ENCODE measurements around the gene NYAP1.
"Not testable (repeated sequence)": the region's sequence is repeated elsewhere in the genome, so short reads cannot be mapped to it uniquely, and the experiment has no call there.

Gene NYAP1

GRCh38 chr7:100538348-100538653 is 54.6 kb downstream of the NYAP1 start:
- Mint-ChIP-seq H3K36me3 (ENCODE audit: low read depth) (no peaks in the 10 kb centered on the region), H3K4me1 (peaks cover 21% of the 10 kb centered on the region), H3K27me3 (ENCODE audit: low read depth) (peaks cover 4% of the 10 kb centered on the region), H3K4me3 (peak overlapping the region; percentile 87 to 95 (median 90)), H3K9me3 (no peaks in the 10 kb centered on the region), H3K27ac (peak overlapping the region in 2 of 3 experiments; percentile 5 to 12)
- TF ChIP-seq CTCF (IDR thresholded peaks at IDR 0.05; ENCODE audit: unreplicated experiment in 3 of 3), result no peak

GRCh38 chr7:100538654-100539435 is 55.1 kb downstream of the NYAP1 start, which contains the start of gene AGFG2:
Gene AGFG2, plus strand, starts transcription at chr7:100539203. Its CDS starts 144 bp downstream, at chr7:100539347.
- Mint-ChIP-seq H3K4me3 (peak within 1 kb of the TSS; percentile 87 to 95 (median 90)), H3K27ac (peak within 1 kb of the TSS in 2 of 3 experiments; percentile 12 to 35), H3K27me3 (ENCODE audit: low read depth) (peaks cover 4% of the 10 kb centered on the region), H3K4me1 (peaks cover 21% of the 10 kb centered on the region), H3K9me3 (no peaks in the 10 kb centered on the region), H3K36me3 (ENCODE audit: low read depth) (no peaks in the 10 kb centered on the region)
- TF ChIP-seq CTCF (IDR thresholded peaks at IDR 0.05; ENCODE audit: unreplicated experiment in 3 of 3), result no peak

GRCh38 chr7:100539436-100540006 is 55.8 kb downstream of the NYAP1 start:
- peak overlapping the region in 1 of 3 experiments; percentile 35 for H3K27ac Mint-ChIP-seq
- H3K9me3 Mint-ChIP-seq, result no peaks in the 10 kb centered on the region
- TF ChIP-seq CTCF (IDR thresholded peaks at IDR 0.05; ENCODE audit: unreplicated experiment in 3 of 3), result no peak
- peak overlapping the region; percentile 87 to 95 (median 90) for H3K4me3 Mint-ChIP-seq
- H3K27me3 Mint-ChIP-seq (ENCODE audit: low read depth), result peaks cover 4% of the 10 kb centered on the region
- H3K36me3 Mint-ChIP-seq (ENCODE audit: low read depth), result no peaks in the 10 kb centered on the region
- H3K4me1 Mint-ChIP-seq, result peaks cover 24% of the 10 kb centered on the region

GRCh38 chr7:100540073-100540723 is 56.5 kb downstream of the NYAP1 start:
- peak overlapping the region; percentile 87 to 95 (median 87) for H3K4me3 Mint-ChIP-seq
- no peaks in the 10 kb centered on the region for H3K9me3 Mint-ChIP-seq
- no peaks in the 10 kb centered on the region for H3K36me3 Mint-ChIP-seq (ENCODE audit: low read depth)
- H3K27me3 Mint-ChIP-seq (ENCODE audit: low read depth), result peaks cover 4% of the 10 kb centered on the region
- no peak overlapping the region for H3K27ac Mint-ChIP-seq
- peaks cover 31% of the 10 kb centered on the region for H3K4me1 Mint-ChIP-seq
- no peak for TF ChIP-seq CTCF (IDR thresholded peaks at IDR 0.05; ENCODE audit: unreplicated experiment in 3 of 3)

- H3K27ac Mint-ChIP-seq; H3K9me3 Mint-ChIP-seq; H3K27me3 Mint-ChIP-seq (ENCODE audit: low read depth); H3K36me3 Mint-ChIP-seq (ENCODE audit: low read depth): not testable (repeated sequence)
- Mint-ChIP-seq H3K4me3 (peak overlapping the region; percentile 10 to 68 (median 48)), H3K4me1 (peaks cover 42% of the 10 kb centered on the region)
Measured at GRCh38 chr7:100541309-100541708, 57.6 kb downstream of the NYAP1 start.

- H3K9me3 Mint-ChIP-seq, result no peaks in the 10 kb centered on the region
Measured at GRCh38 chr7:100543586-100543985, 59.9 kb downstream of the NYAP1 start.

More at GRCh38 chr7:100543586-100543985, 59.9 kb downstream of the NYAP1 start:
- Mint-ChIP-seq H3K4me1 (peaks cover 56% of the 10 kb centered on the region), H3K36me3 (ENCODE audit: low read depth) (no peaks in the 10 kb centered on the region), H3K27me3 (ENCODE audit: low read depth) (peaks cover 4% of the 10 kb centered on the region), H3K27ac (peak overlapping the region in 2 of 3 experiments; percentile 40 to 88), H3K4me3 (peak overlapping the region in 1 of 3 experiments; percentile 13)
- no peak for TF ChIP-seq CTCF (IDR thresholded peaks at IDR 0.05; ENCODE audit: unreplicated experiment in 3 of 3)
